Measurements from ENCODE around the gene RFLNA.

- no peak for TF ChIP-seq POLR2A (IDR thresholded peaks at IDR 0.05; ENCODE audit: low read length)
- TF ChIP-seq GATA1 (IDR thresholded peaks at IDR 0.05; ENCODE audit: low read depth, low read length): no peak
Measured at GRCh38 chr12:124317400-124317799, 22.5 kb downstream of the RFLNA start.

Data from erythroblast (primary cell).